Measurements from ENCODE around the gene FMC1. TPM values are rescaled to one million over a fixed set of nuclear protein-coding genes. Genes with fewer than 3 reads are reported as not detected.

Gene FMC1
- total RNA-seq, 4 donors from 2014 or later: 5.2 to 11.8 (median 7.8) TPM

DNA sequence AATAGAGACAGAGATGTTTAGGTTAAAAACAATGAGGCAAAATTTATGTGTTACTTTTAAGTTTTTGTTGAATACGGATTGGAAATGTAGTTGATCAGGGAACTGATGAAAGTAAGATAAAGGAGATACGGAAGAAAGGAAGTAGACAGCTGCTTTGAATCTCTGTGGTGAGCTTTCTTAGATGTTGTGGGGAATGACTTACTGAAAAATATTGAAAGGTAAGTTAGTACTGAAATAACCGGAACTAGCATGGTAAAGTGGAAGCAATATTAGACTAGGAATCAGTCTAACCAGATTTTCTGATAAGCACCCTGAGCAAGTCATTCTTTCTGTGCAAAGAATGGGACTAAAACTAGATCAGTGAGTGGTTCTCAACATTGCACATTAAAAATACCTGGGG is 53.4 kb downstream of the FMC1 start:
- 76% methylated on average over 3 of the region's 3 CpGs for WGBS
- no peak for TF ChIP-seq POLR2AphosphoS5 (IDR thresholded peaks at IDR 0.05)
- TF ChIP-seq EP300 (IDR thresholded peaks at IDR 0.05): no peak
- TF ChIP-seq, protein P1, sequence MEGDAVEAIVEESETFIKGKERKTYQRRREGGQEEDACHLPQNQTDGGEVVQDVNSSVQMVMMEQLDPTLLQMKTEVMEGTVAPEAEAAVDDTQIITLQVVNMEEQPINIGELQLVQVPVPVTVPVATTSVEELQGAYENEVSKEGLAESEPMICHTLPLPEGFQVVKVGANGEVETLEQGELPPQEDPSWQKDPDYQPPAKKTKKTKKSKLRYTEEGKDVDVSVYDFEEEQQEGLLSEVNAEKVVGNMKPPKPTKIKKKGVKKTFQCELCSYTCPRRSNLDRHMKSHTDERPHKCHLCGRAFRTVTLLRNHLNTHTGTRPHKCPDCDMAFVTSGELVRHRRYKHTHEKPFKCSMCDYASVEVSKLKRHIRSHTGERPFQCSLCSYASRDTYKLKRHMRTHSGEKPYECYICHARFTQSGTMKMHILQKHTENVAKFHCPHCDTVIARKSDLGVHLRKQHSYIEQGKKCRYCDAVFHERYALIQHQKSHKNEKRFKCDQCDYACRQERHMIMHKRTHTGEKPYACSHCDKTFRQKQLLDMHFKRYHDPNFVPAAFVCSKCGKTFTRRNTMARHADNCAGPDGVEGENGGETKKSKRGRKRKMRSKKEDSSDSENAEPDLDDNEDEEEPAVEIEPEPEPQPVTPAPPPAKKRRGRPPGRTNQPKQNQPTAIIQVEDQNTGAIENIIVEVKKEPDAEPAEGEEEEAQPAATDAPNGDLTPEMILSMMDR (IDR thresholded peaks at IDR 0.05): no peak
- no peak for TF ChIP-seq POLR2A (IDR thresholded peaks at IDR 0.05)

More for the DNA sequence above, 53.4 kb downstream of the FMC1 start:
- no peaks in the 10 kb centered on the region for H3K9me3 ChIP-seq
- peaks cover 41% of the 10 kb centered on the region for H3K36me3 ChIP-seq
- no peaks in the 10 kb centered on the region for H3K27me3 ChIP-seq
- H3K4me3 ChIP-seq: no peak overlapping the region
- no peak for DNase-seq (ENCODE audit: low spot score in 2 of 2)
- peaks cover 6% of the 10 kb centered on the region for H3K4me1 ChIP-seq
- no peak overlapping the region for H3K27ac ChIP-seq

Other genes with a start within 250 kb of the FMC1 start
- gene ZC3HAV1, start 231.6 kb upstream of the FMC1 start, total RNA-seq: 10 to 100 TPM; 27.0 to 34.4 (median 29.8) TPM
- 10 to 100 TPM; 22.4 to 60.3 (median 29.2) TPM for gene UBN2, start 110.1 kb upstream of the FMC1 start, total RNA-seq
- 100 to 1,000 TPM in 1 of 4 donors, 10 to 100 TPM in 3; 39.7 to 115 (median 51.5) TPM for gene LUC7L2, start 18.6 kb downstream of the FMC1 start, total RNA-seq
- gene KLRG2, start 142.3 kb downstream of the FMC1 start, total RNA-seq: 1 to 10 TPM; 4.3 to 6.5 (median 5.7) TPM
- gene CLEC2L, start 182.3 kb downstream of the FMC1 start, total RNA-seq: under 1 TPM in 1 of 4 donors, not detected in 3; 0.34 TPM

Data from suprapubic skin (tissue), 4 donors.